GM12878 (cell line): ENCODE data around the gene GIMAP6. TPM values are rescaled to one million over a fixed set of nuclear protein-coding genes. Genes with fewer than 3 reads are reported as not detected.

Source experiments
- BCLAF1 ChIP-seq: fragments of 450-650 bp; IDR thresholded peaks from 2 replicates; pipeline ENCODE4 v1.6.1; 2017; ENCODE audit warnings: antibody characterized with exemption, mild to moderate bottlenecking, moderate library complexity
- CEBPZ ChIP-seq: fragments of 150-350 bp; IDR thresholded peaks from 2 replicates; pipeline ENCODE4 v1.6.1; 2016; ENCODE audit warnings: low read depth, low read length
- EED ChIP-seq: sonication (generic); IDR thresholded peaks from 2 replicates; pipeline ENCODE4 v1.6.1; 2016; ENCODE audit warnings: antibody characterized with exemption, low read depth
- FOXM1 ChIP-seq: IDR thresholded peaks from 2 replicates; pipeline ENCODE4 v1.6.1; 2012; ENCODE audit warnings: low read depth, mild to moderate bottlenecking, inconsistent platforms, low read length, moderate library complexity
- HDAC2 ChIP-seq: fragments of 200-600 bp; sonication (generic); IDR thresholded peaks from 2 replicates; pipeline ENCODE4 v1.6.1; 2017
- HSF1 ChIP-seq: fragments of 150-350 bp; IDR thresholded peaks from 2 replicates; pipeline ENCODE4 v1.6.1; 2014; ENCODE audit warnings: mild to moderate bottlenecking, low read depth, low read length
- IKZF1 ChIP-seq: fragments of 450-650 bp; conservative IDR thresholded peaks from 2 replicates; pipeline ENCODE4 v1.6.1; 2017; ENCODE audit warnings: antibody characterized with exemption, mild to moderate bottlenecking
- MTA3 ChIP-seq: IDR thresholded peaks from 2 replicates; pipeline ENCODE4 v1.6.1; 2012; ENCODE audit warnings: low read length, inconsistent platforms, borderline replicate concordance
- PRDM15 ChIP-seq: fragments of 450-650 bp; formaldehyde crosslinking; IDR thresholded peaks from 2 replicates; pipeline ENCODE4 v1.4.0; 2020; ENCODE audit warnings: mild to moderate bottlenecking, moderate library complexity
- SIX5 ChIP-seq: IDR thresholded peaks from 2 replicates; pipeline ENCODE4 v1.6.1; 2011; ENCODE audit warnings: mild to moderate bottlenecking, low read depth, low read length, moderate library complexity; ENCODE audit not compliant: severe bottlenecking
- SREBF2 ChIP-seq: IDR thresholded peaks from 2 replicates; pipeline ENCODE4 v1.6.1; 2012; ENCODE audit warnings: mild to moderate bottlenecking, low read length
- SRF ChIP-seq, 2 experiments: IDR thresholded peaks; 2 replicates each; pipeline ENCODE4 v1.6.1; 2011; ENCODE audit warnings: low read depth in 2 of 2, low read length in 2 of 2, mild to moderate bottlenecking in 1 of 2, moderate library complexity in 1 of 2
- TCF7 ChIP-seq: IDR thresholded peaks from 2 replicates; pipeline ENCODE4 v1.6.1; 2014; ENCODE audit warnings: antibody characterized with exemption, borderline replicate concordance
- WRNIP1 ChIP-seq: IDR thresholded peaks from 2 replicates; pipeline ENCODE4 v1.6.1; 2011; ENCODE audit warnings: low read depth, low read length, improper control_type of control experiment, borderline replicate concordance
- ZNF592 ChIP-seq: fragments of 450-650 bp; IDR thresholded peaks from 2 replicates; pipeline ENCODE4 v1.6.1; 2017; ENCODE audit warnings: mild to moderate bottlenecking, moderate library complexity
- polyA plus RNA-seq, 11 experiments: library from polyadenylated mRNA; depleted of rRNA in 4 of 11; unstranded in 6 of 11; stranded (reverse) in 5 of 11; fragments of >200 nt; fragmentation: Nextera tagmentation in 4 of 11; fragmentation: Illumina TruSeq in 1 of 11; extraction: Ambion mirVana in 4 of 11; extraction: Trizol in 1 of 11; gene quantifications; 1 replicate in 1 of 11; 2 replicates in 10 of 11; pipeline versions ENCODE4 v1.2.1 to v1.2.3, GENCODE V29; 2011 to 2016; ENCODE audit warnings: inconsistent platforms in 2 of 11, missing spikeins in 2 of 11, low read depth in 1 of 11
- total RNA-seq, 4 experiments: library from RNA; depleted of rRNA in 3 of 4; stranded (reverse); fragments of >200 nt in 3 of 4; fragmentation: Illumina TruSeq in 1 of 4; extraction: Trizol in 1 of 4; gene quantifications; 2 replicates each; pipeline versions ENCODE4 v1.2.1 to v1.2.3, GENCODE V29; 2013 to 2021

The GIMAP6 gene
- total and polyA plus RNA-seq, 10 of the 15 experiments (the other 5 are each of a cell fraction or from before 2014, with no cell fraction given): 6.2 to 49.2 (median 35.4) TPM

GRCh38 chr7:150668472-150668911 is 36.3 kb upstream of the GIMAP6 start (continued):
- TF ChIP-seq BCLAF1 (no peak), FOXM1 (peak; percentile 91), MTA3 (peak; percentile 49; the same call in 1 of the 2 replicates), TCF7 (no peak), PRDM15 (no peak), WRNIP1 (no peak), EED (peak; percentile 88), HDAC2 (no peak), CEBPZ (no peak), IKZF1 (peak; percentile 92), SREBF2 (no peak), ZNF592 (no peak), HSF1 (no peak), SIX5 (no peak), SRF (IDR thresholded peaks at IDR 0.05; ENCODE audit: low read depth in 2 of 2, low read length in 2 of 2) (no peak)
